UCSD-AML1 (cell line): ENCODE results near the gene UBLCP1.
"Not testable (repeated sequence)": the region's sequence is repeated elsewhere in the genome, so short reads cannot be mapped to it uniquely, and the experiment has no call there.

Experiments used
- DNase-seq: peaks from one replicate; lab custom pipeline; 2025; ENCODE audit not compliant: unreplicated experiment; lab: John Stamatoyannopoulos, UW

The UBLCP1 gene

DNA sequence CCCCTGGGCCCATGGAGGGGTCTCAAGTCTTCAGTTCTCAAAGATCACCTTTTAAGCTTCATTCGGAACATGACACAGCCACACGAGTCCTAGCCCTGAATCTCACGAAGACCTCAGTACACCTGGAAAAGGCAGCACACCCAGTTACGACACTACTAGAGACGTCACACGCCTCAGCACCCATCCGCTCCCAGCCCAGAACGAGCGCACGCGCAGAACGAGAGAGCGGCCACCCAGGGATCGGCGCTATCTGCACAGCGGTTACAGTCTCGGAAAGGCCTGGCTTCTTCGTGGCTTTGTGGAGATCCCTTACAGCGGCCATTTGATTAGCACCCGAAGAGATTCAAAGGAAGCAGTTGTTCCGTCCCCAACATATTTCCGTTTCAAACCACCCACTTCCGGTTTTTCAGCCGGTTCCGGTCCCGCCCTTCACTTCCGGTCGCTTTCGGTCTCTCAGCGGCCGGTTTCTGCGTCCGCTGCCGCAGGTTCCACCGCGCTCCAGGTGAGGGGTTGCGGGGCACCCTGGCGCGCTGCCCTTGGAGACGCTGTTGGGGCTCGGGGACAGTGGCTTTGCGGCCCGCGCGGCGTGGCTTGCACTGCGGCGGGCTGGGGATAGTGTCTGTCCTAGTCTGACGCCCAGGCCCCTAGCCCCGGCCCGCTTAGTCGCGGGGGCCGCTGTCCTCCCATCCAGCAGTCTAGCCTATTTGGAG, at the start of gene UBLCP1:
TSS of gene UBLCP1 (plus strand) at position 432 of the 710 bp plus-strand sequence. CDS start 5,626 bp downstream, outside the sequence.
- DNase-seq, result peak; percentile 85

- DNase-seq, result no peak
Observed at GRCh38 chr5:159214486-159215271, 48.4 kb upstream of the UBLCP1 start.

- no peak for DNase-seq
Observed at GRCh38 chr5:159215886-159216285, 47.2 kb upstream of the UBLCP1 start.

DNA sequence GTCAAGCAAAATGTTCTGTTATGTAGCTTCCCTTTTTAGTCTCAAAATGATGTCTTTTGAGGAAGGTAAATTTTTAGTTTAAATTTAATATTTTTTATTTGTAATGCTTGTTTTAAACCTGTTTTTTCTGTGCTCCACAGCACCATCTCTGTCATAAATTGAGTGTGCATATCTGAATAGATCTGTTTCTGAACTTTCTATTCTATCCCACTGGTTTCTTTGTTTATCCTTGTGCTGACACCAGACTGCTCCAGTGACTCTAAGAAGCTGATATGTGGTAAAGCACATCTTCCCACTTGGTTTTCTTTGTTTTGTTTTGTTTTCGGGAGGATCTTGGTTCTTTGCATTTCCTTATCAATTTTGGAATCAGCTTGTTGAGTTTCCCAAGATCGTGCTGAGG, 46.6 kb upstream of the UBLCP1 start:
- DNase-seq, result no peak

DNA sequence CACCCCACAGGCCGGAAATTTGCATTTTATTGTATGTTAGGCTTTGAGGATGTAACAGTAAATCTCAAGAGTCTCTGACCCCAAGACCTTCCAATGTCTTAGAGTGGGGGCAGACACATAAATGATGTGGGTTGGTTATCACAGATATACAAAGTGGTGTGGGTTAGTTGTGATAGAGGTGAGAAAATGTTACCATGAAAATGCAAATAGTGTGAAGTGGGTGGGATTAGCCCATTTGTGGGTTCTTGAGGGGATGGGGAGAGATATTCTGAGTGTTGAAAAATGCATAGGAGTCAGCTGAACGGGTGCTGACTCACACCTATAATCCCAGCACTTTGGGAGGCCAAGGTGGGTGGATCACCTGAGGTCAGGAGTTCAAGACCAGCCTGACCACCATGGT, 45.9 kb upstream of the UBLCP1 start:
- no peak for DNase-seq

- DNase-seq, result no peak
Observed at GRCh38 chr5:159218595-159219023, 44.5 kb upstream of the UBLCP1 start.

- no peak for DNase-seq
Observed at GRCh38 chr5:159220206-159220605, 42.9 kb upstream of the UBLCP1 start.

GRCh38 chr5:159223469-159223868, 39.6 kb upstream of the UBLCP1 start:
- DNase-seq, result no peak

- DNase-seq, result no peak
Observed at GRCh38 chr5:159224471-159224870, 38.6 kb upstream of the UBLCP1 start.

DNA sequence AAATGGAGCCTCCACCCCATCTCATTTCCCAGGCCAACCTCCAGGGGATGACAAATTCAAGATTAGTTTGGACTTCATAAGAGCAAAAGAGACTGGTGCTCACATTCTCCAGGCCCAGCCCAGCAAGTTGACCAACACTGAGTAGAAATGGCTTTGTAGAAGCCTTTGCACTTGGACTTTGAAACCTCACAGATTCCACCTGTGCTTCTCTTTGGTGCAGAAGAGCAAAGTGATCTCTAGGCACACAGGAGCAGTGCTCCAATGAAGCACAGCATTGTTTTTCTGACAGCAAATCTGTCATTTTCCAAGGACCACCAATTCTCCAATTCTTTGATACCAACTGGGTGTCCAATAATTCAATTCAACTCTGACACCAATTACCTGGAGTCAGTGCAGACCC, 36.6 kb upstream of the UBLCP1 start:
- DNase-seq, result no peak

- no peak for DNase-seq
Observed at GRCh38 chr5:159227452-159227851, 35.6 kb upstream of the UBLCP1 start.

DNA sequence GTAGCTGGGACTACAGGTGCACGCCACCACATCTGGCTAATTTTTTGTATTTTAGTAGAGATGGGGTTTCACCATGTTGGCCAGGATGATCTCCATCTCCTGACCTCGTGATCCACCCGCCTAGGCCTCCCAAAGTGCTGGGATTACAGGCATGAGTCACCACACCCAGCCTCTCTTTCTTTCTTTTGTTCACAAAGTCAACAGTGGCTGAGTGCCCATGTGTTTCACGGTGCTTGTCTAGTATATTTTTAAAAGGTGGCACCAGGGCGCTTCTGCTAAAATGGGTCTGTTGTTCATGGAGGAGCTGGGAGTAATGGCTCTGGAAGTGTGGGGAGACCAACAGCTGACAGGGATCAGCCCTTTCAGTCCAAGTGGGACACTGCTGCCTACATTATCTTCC, 35.0 kb upstream of the UBLCP1 start:
- not testable (repeated sequence) for DNase-seq

- no peak for DNase-seq
Observed at GRCh38 chr5:159230657-159231056, 32.4 kb upstream of the UBLCP1 start.

DNA sequence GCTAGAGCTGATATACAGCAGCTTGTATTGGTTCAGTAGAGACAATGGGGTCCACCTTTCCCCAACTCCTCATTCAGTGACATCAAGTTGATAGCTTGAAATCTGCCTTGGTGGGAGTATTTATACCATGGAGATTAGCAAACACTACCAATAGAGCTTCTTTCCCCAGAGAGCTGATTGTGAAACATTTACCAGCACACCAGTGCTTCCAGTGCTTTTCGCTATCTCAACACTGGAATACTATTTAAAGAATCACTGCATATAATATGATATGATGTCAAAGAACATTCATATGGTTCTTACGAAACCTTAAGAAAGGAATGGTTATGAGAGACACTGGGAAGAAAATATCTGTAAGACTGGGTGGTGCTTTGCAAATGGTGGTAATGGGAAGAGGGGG, 31.9 kb upstream of the UBLCP1 start:
- no peak for DNase-seq

- DNase-seq, result not testable (repeated sequence)
Observed at GRCh38 chr5:159235871-159236520, 27.1 kb upstream of the UBLCP1 start.

DNA sequence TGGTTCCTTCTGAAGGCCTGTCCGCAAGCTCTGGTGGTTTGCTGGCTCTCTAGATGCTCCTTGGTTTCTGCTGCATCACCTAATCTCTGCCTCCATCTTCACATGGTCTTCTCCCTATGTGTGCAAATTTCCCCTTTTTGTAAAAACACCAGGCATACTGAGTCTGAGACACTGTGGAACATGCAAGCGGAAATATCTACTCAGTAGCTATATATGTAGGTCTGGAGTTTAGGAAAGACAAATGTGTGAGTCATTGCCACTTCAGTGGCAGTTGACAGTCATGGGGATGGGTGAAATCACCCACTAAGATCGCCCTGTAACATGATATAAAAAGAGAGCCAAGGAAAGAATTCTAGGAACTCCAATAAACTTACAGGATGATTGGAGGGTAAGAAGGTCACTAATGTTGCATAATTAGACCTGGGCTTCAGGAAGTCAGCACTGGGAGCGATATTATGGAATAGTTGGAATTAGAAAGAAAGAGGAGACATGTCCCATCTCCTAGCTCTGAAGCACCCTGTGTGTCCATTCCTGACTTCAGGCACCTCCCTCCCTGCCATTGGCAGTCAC, 22.7 kb upstream of the UBLCP1 start:
- DNase-seq, result peak; percentile 40

- DNase-seq, result no peak
Observed at GRCh38 chr5:159241946-159242552, 21.0 kb upstream of the UBLCP1 start.

GRCh38 chr5:159242656-159243055, 20.4 kb upstream of the UBLCP1 start:
- DNase-seq, result no peak

- DNase-seq, result no peak
Observed at GRCh38 chr5:159243385-159243784, 19.7 kb upstream of the UBLCP1 start.

DNA sequence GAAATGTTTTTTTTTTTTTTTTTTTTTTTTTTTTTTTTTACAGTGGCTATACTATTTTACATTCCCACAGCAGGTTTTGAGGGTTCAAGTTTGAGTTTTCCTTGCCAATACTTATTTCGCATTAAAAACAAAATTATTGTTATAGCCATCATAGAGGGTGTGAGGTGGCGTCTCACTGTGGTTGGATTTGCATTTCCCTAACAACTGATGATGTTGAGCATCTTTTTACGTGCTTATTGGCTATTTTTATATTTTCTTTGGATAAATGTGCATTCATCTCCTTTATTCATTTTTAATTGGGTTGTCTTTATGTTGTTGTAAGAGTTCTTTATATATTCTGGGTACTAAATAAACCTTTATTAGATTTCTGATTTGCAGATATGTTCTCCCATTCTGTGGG, 18.9 kb upstream of the UBLCP1 start:
- DNase-seq, result no peak

DNA sequence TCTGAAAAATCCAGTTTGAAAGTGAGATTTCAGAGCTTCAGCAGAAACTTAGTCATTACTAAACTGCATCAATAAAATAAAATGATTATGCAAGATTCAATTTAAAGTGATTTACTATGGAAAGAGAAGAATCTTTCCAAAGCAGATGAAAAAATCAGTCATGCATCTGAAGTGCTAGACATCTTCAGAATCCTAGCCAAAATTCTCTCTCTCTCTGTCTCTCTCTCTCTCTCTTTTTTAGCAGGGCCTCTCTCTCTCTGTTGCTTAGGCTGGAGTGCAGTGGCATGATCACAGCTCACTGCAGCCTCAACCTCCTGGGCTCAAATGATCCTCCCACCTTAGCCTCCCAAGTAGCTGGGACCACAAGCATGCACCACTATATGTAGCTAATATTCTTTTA, 18.2 kb upstream of the UBLCP1 start:
- no peak for DNase-seq
